Measurements from ENCODE around the gene TNS3. TPM values are rescaled to one million over a fixed set of nuclear protein-coding genes. Genes with fewer than 3 reads are reported as not detected.
A peak's percentile ranks its signal among the peaks of the same experiment; 100 is the strongest.

The TNS3 gene
- total and polyA plus RNA-seq, 2 of the 13 experiments (the other 11 are each of a cell fraction or from before 2014, with no cell fraction given), result 52.9 to 55.7 TPM

DNA sequence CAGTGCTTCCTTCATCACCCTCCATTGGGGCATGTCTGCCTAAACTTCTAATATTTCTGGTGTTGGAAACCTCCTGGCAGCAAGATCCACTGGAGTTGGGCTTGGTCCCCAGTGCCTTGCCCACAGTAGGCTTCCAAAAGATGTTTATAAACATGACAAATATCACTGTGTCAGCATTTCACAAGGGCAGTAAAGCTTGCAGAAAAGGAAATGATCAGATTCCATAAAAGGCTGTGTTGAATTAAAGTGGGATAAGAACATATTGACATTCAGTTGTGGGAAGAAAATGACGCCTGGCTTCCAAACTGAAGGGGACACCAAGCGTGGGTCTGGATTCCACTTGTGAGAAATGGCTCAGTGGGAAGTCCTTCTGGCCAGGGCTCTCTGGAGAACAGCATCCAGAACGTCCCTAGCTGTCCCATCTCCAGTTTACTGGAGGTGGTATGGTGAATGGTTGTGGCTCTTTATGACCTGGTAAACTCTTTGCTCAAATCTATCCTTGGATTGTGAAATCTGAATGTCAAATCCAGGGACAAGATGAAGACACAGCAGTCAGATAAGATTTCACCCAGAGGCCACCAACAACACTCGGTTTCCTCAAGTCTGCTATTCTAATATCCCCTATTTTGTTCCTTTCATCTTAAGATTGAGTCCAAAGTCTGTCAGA lies 287.2 kb downstream of the TNS3 start:
- H3K4me2 ChIP-seq (ENCODE audit: low read depth, low read length), result no peak overlapping the region
- BruUV-seq (replicated peaks), result no TSS peak
- ChIA-PET CTCF (ENCODE audit: low intra/inter-chr PET ratio, low total read pairs) (no interaction called here), POLR2A (no interaction called here)
- H3K9ac ChIP-seq (ENCODE audit: insufficient read depth, low read depth, low read length), result no peak overlapping the region
- H4K20me1 ChIP-seq (ENCODE audit: insufficient read depth, low read length), result peaks cover 55% of the 10 kb centered on the region
- no peak for TF ChIP-seq CBFB (CRISPR knock-in tag; IDR thresholded peaks at IDR 0.05)
- peak; percentile 91 to 95 for TF ChIP-seq MAFK (conservative IDR thresholded peaks at IDR 0.05 in 1 of 2, IDR thresholded peaks at IDR 0.05 in 1 of 2; ENCODE audit: low read length in 2 of 2)
- TF ChIP-seq ZNF761 (CRISPR knock-in tag; conservative IDR thresholded peaks at IDR 0.05), result no peak
- no peak for TF ChIP-seq MEF2D (CRISPR knock-in tag; IDR thresholded peaks at IDR 0.05)
- TF ChIP-seq ATF1 (CRISPR knock-in tag; IDR thresholded peaks at IDR 0.05), result no peak
- TF ChIP-seq, protein P1, sequence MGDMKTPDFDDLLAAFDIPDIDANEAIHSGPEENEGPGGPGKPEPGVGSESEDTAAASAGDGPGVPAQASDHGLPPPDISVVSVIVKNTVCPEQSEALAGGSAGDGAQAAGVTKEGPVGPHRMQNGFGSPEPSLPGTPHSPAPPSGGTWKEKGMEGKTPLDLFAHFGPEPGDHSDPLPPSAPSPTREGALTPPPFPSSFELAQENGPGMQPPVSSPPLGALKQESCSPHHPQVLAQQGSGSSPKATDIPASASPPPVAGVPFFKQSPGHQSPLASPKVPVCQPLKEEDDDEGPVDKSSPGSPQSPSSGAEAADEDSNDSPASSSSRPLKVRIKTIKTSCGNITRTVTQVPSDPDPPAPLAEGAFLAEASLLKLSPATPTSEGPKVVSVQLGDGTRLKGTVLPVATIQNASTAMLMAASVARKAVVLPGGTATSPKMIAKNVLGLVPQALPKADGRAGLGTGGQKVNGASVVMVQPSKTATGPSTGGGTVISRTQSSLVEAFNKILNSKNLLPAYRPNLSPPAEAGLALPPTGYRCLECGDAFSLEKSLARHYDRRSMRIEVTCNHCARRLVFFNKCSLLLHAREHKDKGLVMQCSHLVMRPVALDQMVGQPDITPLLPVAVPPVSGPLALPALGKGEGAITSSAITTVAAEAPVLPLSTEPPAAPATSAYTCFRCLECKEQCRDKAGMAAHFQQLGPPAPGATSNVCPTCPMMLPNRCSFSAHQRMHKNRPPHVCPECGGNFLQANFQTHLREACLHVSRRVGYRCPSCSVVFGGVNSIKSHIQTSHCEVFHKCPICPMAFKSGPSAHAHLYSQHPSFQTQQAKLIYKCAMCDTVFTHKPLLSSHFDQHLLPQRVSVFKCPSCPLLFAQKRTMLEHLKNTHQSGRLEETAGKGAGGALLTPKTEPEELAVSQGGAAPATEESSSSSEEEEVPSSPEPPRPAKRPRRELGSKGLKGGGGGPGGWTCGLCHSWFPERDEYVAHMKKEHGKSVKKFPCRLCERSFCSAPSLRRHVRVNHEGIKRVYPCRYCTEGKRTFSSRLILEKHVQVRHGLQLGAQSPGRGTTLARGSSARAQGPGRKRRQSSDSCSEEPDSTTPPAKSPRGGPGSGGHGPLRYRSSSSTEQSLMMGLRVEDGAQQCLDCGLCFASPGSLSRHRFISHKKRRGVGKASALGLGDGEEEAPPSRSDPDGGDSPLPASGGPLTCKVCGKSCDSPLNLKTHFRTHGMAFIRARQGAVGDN (CRISPR knock-in tag; IDR thresholded peaks at IDR 0.05), result no peak
- TF ChIP-seq ZNF460 (CRISPR knock-in tag; IDR thresholded peaks at IDR 0.05; ENCODE audit: borderline replicate concordance), result no peak
- TF ChIP-seq POLR2AphosphoS5 (IDR thresholded peaks at IDR 0.05; ENCODE audit: low read depth, low read length), result no peak
- TF ChIP-seq ZNF124 (CRISPR knock-in tag; IDR thresholded peaks at IDR 0.05), result no peak
- TF ChIP-seq TMF1 (CRISPR knock-in tag; IDR thresholded peaks at IDR 0.05; ENCODE audit: low read depth), result no peak
- no peak for TF ChIP-seq RFXAP (CRISPR knock-in tag; IDR thresholded peaks at IDR 0.05; ENCODE audit: borderline replicate concordance)
- TF ChIP-seq ZC3H4 (CRISPR knock-in tag; IDR thresholded peaks at IDR 0.05; ENCODE audit: borderline replicate concordance), result no peak
- no peak for TF ChIP-seq TAF1 (CRISPR knock-in tag; IDR thresholded peaks at IDR 0.05)
- TF ChIP-seq ZNF556 (CRISPR knock-in tag; IDR thresholded peaks at IDR 0.05; ENCODE audit: borderline replicate concordance), result no peak
- TF ChIP-seq MTF2 (CRISPR knock-in tag; IDR thresholded peaks at IDR 0.05; ENCODE audit: borderline replicate concordance), result no peak
- no peak for TF ChIP-seq HNF4A (CRISPR knock-in tag; IDR thresholded peaks at IDR 0.05)
- TF ChIP-seq, protein P2, sequence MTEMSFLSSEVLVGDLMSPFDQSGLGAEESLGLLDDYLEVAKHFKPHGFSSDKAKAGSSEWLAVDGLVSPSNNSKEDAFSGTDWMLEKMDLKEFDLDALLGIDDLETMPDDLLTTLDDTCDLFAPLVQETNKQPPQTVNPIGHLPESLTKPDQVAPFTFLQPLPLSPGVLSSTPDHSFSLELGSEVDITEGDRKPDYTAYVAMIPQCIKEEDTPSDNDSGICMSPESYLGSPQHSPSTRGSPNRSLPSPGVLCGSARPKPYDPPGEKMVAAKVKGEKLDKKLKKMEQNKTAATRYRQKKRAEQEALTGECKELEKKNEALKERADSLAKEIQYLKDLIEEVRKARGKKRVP (CRISPR knock-in tag; IDR thresholded peaks at IDR 0.05), result no peak
- TF ChIP-seq ZNF670 (CRISPR knock-in tag; IDR thresholded peaks at IDR 0.05; ENCODE audit: borderline replicate concordance), result no peak
- no peak for TF ChIP-seq TOPORS (CRISPR knock-in tag; IDR thresholded peaks at IDR 0.05)
- peak; percentile 94 for TF ChIP-seq MAFF (IDR thresholded peaks at IDR 0.05; ENCODE audit: low read depth, low read length)
- TF ChIP-seq, protein P3, sequence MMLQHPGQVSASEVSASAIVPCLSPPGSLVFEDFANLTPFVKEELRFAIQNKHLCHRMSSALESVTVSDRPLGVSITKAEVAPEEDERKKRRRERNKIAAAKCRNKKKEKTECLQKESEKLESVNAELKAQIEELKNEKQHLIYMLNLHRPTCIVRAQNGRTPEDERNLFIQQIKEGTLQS (CRISPR knock-in tag; IDR thresholded peaks at IDR 0.05), result no peak
- TF ChIP-seq CEBPB (IDR thresholded peaks at IDR 0.05; ENCODE audit: borderline replicate concordance, low read depth, low read length), result peak; percentile 40; the same call in 1 of the 2 replicates
- H3K4me3 ChIP-seq (replicated peaks in 1 of 3; ENCODE audit: insufficient read depth in 1 of 3, low read depth in 2 of 3, low read length in 3 of 3), result no peak overlapping the region
- intact Hi-C loops (cut with micrococcal nuclease; ENCODE audit: unreplicated experiment), result no loop called here
- H3K4me1 ChIP-seq (ENCODE audit: insufficient read depth, low read length), result peaks cover 40% of the 10 kb centered on the region
- peaks cover 21 to 83% of the 10 kb centered on the region in 2 experiments for H3K36me3 ChIP-seq (replicated peaks in 1 of 2; ENCODE audit: control insufficient read depth in 1 of 2, insufficient read depth in 2 of 2, low read length in 2 of 2)
- no peaks in the 10 kb centered on the region for H3K79me2 ChIP-seq (ENCODE audit: insufficient read depth, low read length)
- H2AFZ ChIP-seq (ENCODE audit: low read length), result no peak overlapping the region
- FAIRE-seq (no peak), ATAC-seq (no peak), DNase-seq (ENCODE audit: low spot score) (no peak)
- in situ Hi-C loops (cut with HindIII; ENCODE audit: extremely low pct_ligation_motif_present, low pct_unique_long_range_greater_than_20kb), result loop anchor here (25.0 kb wide), 1 partner anchor 543 kb away; no protein-coding TSS in a partner anchor
- no peak overlapping the region for H3K27ac ChIP-seq (ENCODE audit: extremely low read length, insufficient read depth, low read length)
- no peaks in the 10 kb centered on the region for H3K9me3 ChIP-seq (ENCODE audit: low read length)
- no peaks in the 10 kb centered on the region for H3K27me3 ChIP-seq (ENCODE audit: control insufficient read depth in 1 of 2, insufficient read depth in 2 of 2, low read length in 2 of 2)
- WGBS (ENCODE audit: low lambda C conversion rate), result 94% methylated on average over 4 of the region's 4 CpGs

Measured in HepG2 (cell line).